ENCODE data around the gene ZBTB46. TPM values are rescaled to one million over a fixed set of nuclear protein-coding genes. Genes with fewer than 3 reads are reported as not detected.
A peak's percentile ranks its signal among the peaks of the same experiment; 100 is the strongest.

The ZBTB46 gene
- total RNA-seq, 1 experiment from 2014 or later = 27.1 TPM

- peaks cover 14 to 22% of the 10 kb centered on the region in 2 experiments for H3K4me1 Mint-ChIP-seq
- DNase-seq = peak; percentile 74
These were observed 79.4 kb downstream of the ZBTB46 start for GRCh38 chr20:63751471-63752271.

More at GRCh38 chr20:63751471-63752271, 79.4 kb downstream of the ZBTB46 start:
- no peak overlapping the region for H2AK5ac ChIP-seq (ENCODE audit: insufficient read length, low read length)
- H3K4me1 ChIP-seq (ENCODE audit: insufficient read depth, low read length) = no peaks in the 10 kb centered on the region; the same call in 1 of the 2 replicates
- no peak overlapping the region for H4K5ac ChIP-seq (ENCODE audit: insufficient read length, low read depth, low read length)
- no peaks in the 10 kb centered on the region for H3K79me2 ChIP-seq (ENCODE audit: insufficient read depth, low read length)
- H3K23me2 ChIP-seq (ENCODE audit: insufficient read length, low read depth, low read length, poor library complexity, severe bottlenecking) = no peaks in the 10 kb centered on the region
- H2BK12ac ChIP-seq (ENCODE audit: insufficient read length, low read depth, low read length) = no peak overlapping the region
- H2BK15ac ChIP-seq (ENCODE audit: low read depth, low read length) = no peak overlapping the region
- no peak overlapping the region for H2BK5ac ChIP-seq (ENCODE audit: insufficient read length, low read length)
- H3K4ac ChIP-seq (ENCODE audit: low read depth, low read length) = no peak overlapping the region
- no peaks in the 10 kb centered on the region for H3K27me3 ChIP-seq (ENCODE audit: insufficient read depth, low read length)
- TF ChIP-seq CTCF (conservative IDR thresholded peaks at IDR 0.05) = no peak
- no peak overlapping the region for H3K56ac ChIP-seq (ENCODE audit: insufficient read length, low read depth, low read length)
- no peak overlapping the region for H4K8ac ChIP-seq (replicated peaks; ENCODE audit: insufficient read length, low read depth, low read length)
- no peaks in the 10 kb centered on the region for H4K20me1 ChIP-seq (ENCODE audit: control insufficient read depth, insufficient read depth, insufficient read length)
- H3K9ac ChIP-seq (ENCODE audit: extremely low read depth, insufficient read length, low read length) = no peak overlapping the region
- no peak overlapping the region for H2BK120ac ChIP-seq (ENCODE audit: low read depth, low read length, poor library complexity, severe bottlenecking)
- no CpG with 5 or more reads among the region's 45 CpGs for WGBS (ENCODE audit: extremely low coverage, insufficient read length, low lambda C conversion rate)
- no peak overlapping the region for H3K4me3 Mint-ChIP-seq
- H3K4me2 ChIP-seq (ENCODE audit: insufficient read depth, insufficient read length, low read length) = no peak overlapping the region
- H2AFZ ChIP-seq (ENCODE audit: low read length) = no peak overlapping the region
- H3K23ac ChIP-seq (ENCODE audit: insufficient read length, low read depth, low read length) = no peak overlapping the region
- H3K9me3 ChIP-seq (ENCODE audit: control insufficient read depth, low read depth, low read length) = no peaks in the 10 kb centered on the region
- H3T11ph ChIP-seq (ENCODE audit: low read length) = no peak overlapping the region
- H3K79me1 ChIP-seq (ENCODE audit: insufficient read depth, low read depth, low read length, poor library complexity, severe bottlenecking) = no peaks in the 10 kb centered on the region
- H2BK20ac ChIP-seq (ENCODE audit: low read depth, low read length, poor library complexity, severe bottlenecking) = no peak overlapping the region
- peaks cover 0 to 2% (median 0%) of the 10 kb centered on the region in 3 experiments; a peak in 1 of 7 replicates for H3K36me3 Mint-ChIP-seq (ENCODE audit: insufficient read depth in 1 of 3, low read depth in 3 of 3)
- peak overlapping the region; percentile 23 to 84 (median 59); a peak in 4 of 7 replicates for H3K27ac Mint-ChIP-seq
- H4K91ac ChIP-seq (ENCODE audit: insufficient read length, low read depth, low read length) = no peak overlapping the region
- no peaks in the 10 kb centered on the region for H3K9me3 Mint-ChIP-seq
- H3K27ac ChIP-seq (ENCODE audit: insufficient read length, low read depth, low read length) = no peak overlapping the region
- H3K18ac ChIP-seq (ENCODE audit: insufficient read length, low read depth, low read length) = no peak overlapping the region
- H3K14ac ChIP-seq (ENCODE audit: insufficient read depth, low read length) = no peak overlapping the region
- H3K27me3 Mint-ChIP-seq (ENCODE audit: low read depth) = no peaks in the 10 kb centered on the region
